ENCODE results near the gene TUBB1. TPM values are rescaled to one million over a fixed set of nuclear protein-coding genes. Genes with fewer than 3 reads are reported as not detected.

Gene TUBB1
- total RNA-seq, 1 experiment from 2014 or later = not detected

DNA sequence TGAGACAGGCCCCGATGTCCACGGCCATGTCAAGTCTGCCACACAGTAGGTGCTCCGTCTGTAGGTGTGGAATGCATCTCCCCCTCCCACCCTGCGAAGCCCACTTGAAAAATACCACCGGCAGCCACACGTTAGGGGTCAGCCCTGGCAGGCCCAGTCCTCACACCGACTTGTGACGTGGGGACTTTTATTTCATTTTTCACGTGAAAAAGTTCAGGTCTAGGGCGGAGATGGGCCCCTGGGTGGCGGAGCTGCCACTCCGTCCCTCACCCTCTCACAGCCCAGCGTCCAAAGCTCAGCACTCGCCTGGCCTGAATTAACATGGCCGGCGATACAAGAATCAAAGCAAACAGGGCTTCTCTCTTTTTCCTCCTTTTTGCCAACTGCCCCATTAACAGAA, 3.8 kb upstream of the TUBB1 start:
- Mint-ChIP-seq H3K27me3 (ENCODE audit: insufficient read depth, unreplicated experiment) (no peaks in the 10 kb centered on the region), H3K9me3 (ENCODE audit: unreplicated experiment) (no peaks in the 10 kb centered on the region), H3K4me3 (ENCODE audit: unreplicated experiment) (no peak overlapping the region), H3K4me1 (ENCODE audit: insufficient read depth, unreplicated experiment) (peaks cover 31% of the 10 kb centered on the region), H3K36me3 (ENCODE audit: insufficient read depth, unreplicated experiment) (no peaks in the 10 kb centered on the region), H3K27ac (ENCODE audit: low read depth, unreplicated experiment) (no peak overlapping the region)
- intact Hi-C loops (cut with micrococcal nuclease) = no loop called here
- ChIA-PET POLR2A (interaction anchor here (0.7 to 1.0 kb wide), 2 partner anchors 33 to 34 kb away, joined by 3 read pairs; partner anchors contain the start of gene NELFCD), CTCF (interaction anchor here (0.9 kb wide), 1 partner anchor 145 kb away, joined by 5 read pairs; no protein-coding TSS in a partner anchor)
- no TSS peak for BruUV-seq (replicated peaks)
- DNase-seq (ENCODE audit: unreplicated experiment) = no peak
- TF ChIP-seq, protein P1, sequence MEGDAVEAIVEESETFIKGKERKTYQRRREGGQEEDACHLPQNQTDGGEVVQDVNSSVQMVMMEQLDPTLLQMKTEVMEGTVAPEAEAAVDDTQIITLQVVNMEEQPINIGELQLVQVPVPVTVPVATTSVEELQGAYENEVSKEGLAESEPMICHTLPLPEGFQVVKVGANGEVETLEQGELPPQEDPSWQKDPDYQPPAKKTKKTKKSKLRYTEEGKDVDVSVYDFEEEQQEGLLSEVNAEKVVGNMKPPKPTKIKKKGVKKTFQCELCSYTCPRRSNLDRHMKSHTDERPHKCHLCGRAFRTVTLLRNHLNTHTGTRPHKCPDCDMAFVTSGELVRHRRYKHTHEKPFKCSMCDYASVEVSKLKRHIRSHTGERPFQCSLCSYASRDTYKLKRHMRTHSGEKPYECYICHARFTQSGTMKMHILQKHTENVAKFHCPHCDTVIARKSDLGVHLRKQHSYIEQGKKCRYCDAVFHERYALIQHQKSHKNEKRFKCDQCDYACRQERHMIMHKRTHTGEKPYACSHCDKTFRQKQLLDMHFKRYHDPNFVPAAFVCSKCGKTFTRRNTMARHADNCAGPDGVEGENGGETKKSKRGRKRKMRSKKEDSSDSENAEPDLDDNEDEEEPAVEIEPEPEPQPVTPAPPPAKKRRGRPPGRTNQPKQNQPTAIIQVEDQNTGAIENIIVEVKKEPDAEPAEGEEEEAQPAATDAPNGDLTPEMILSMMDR (IDR thresholded peaks at IDR 0.05; ENCODE audit: unreplicated experiment) = no peak

DNA sequence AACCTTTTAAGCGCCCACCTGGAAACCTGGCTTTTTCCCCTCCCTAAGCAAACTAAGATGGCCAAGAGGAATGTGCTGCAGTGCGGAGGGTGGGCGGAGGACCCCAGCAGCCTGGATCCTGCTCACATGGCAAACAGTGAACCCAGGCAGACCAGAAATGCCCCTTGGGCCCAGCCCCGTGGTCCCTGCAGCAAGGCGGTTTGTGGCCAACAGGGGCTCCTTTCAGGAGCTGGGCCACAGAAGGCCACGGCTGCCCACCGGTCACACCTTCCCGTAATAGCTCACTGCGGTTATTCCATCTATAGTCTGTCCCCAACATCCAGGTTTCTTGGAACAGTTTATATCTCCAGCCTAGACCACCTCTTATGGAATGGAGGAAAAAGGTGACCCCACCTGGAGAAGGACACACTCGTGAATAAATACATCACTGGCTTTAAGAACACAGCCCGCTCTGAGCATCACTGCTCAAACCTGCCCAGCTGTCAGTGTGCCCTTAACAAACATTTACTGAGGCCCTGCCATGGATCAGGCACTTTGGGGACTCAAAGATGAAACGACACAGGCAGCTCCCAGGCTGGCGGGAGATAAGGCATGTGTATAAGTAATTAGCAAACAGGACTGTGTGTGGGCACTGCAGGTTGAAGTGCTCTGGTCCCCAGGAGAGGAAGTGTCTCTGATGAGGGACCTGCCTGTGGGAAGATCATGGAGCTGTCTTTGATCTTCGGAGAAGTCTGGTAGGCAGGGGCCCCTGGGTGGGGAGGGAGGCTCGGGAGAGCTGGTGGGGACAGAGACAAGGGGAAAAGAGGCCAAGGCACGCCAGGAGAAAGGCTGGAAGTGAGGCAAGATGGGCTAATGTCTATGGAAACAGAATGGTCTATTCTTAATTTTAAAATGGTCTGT, 3.2 kb upstream of the TUBB1 start:
- intact Hi-C loops (cut with micrococcal nuclease) = no loop called here
- Mint-ChIP-seq H3K9me3 (ENCODE audit: unreplicated experiment) (no peaks in the 10 kb centered on the region), H3K36me3 (ENCODE audit: insufficient read depth, unreplicated experiment) (no peaks in the 10 kb centered on the region), H3K4me1 (ENCODE audit: insufficient read depth, unreplicated experiment) (peaks cover 31% of the 10 kb centered on the region), H3K27me3 (ENCODE audit: insufficient read depth, unreplicated experiment) (no peaks in the 10 kb centered on the region), H3K4me3 (ENCODE audit: unreplicated experiment) (no peak overlapping the region), H3K27ac (ENCODE audit: low read depth, unreplicated experiment) (peak overlapping the region; percentile 75)
- CTCF ChIA-PET = interaction anchor here (0.8 to 1.4 kb wide), 3 partner anchors 7 to 717 kb away, joined by 3 to 5 read pairs (median 3); no protein-coding TSS in a partner anchor
- BruUV-seq (replicated peaks) = no TSS peak
- no peak for DNase-seq (ENCODE audit: unreplicated experiment)
- POLR2A ChIA-PET = interaction anchor here (0.7 to 6.5 kb wide), 3 partner anchors 15 to 35 kb away, joined by 3 to 70 read pairs (median 3); partner anchors contain the start of genes ATP5F1E and NELFCD
- TF ChIP-seq, protein P1 (IDR thresholded peaks at IDR 0.05; ENCODE audit: unreplicated experiment) = no peak

DNA sequence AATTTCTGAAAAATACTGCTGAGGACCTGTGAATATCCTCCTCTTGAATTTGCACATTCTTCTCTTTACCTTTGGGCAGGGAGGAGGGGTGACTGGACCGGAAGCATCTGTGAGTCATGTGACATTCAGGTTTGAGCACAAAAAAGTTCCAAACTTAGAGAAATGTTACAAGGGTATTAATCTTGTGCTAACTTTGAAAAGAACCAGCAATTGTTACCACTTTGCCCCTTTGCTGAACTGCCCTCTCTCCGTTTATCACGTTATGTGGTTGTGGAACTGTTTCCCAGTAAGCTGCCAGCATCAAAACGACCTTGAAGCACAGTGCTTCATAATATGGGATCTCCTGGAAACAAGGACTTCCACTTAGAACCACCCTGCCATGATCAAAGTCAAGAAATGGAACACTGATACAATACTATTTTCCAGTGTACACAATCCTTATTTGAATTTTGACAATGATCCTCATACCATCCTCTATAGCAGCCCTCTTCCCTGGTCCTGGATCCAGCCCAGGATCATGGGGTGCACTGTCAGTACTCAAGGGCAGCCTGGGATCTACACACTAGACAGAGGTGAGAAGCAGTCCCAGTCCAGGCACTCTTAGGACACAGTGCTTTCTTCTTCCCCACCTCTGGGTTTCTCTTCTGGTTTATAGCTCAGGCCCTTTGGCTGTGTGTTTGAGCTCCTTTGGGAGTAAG, 2.3 kb upstream of the TUBB1 start:
- Mint-ChIP-seq H3K4me3 (ENCODE audit: unreplicated experiment) (no peak overlapping the region), H3K9me3 (ENCODE audit: unreplicated experiment) (no peaks in the 10 kb centered on the region), H3K4me1 (ENCODE audit: insufficient read depth, unreplicated experiment) (peaks cover 29% of the 10 kb centered on the region), H3K36me3 (ENCODE audit: insufficient read depth, unreplicated experiment) (peaks cover under 1% of the 10 kb centered on the region), H3K27ac (ENCODE audit: low read depth, unreplicated experiment) (peak overlapping the region; percentile 75), H3K27me3 (ENCODE audit: insufficient read depth, unreplicated experiment) (no peaks in the 10 kb centered on the region)
- POLR2A ChIA-PET = interaction anchor here (1.1 to 6.5 kb wide), 3 partner anchors 10 to 128 kb away, joined by 3 to 70 read pairs (median 4); partner anchors contain the start of gene ATP5F1E
- BruUV-seq (replicated peaks) = no TSS peak
- TF ChIP-seq, protein P1 (IDR thresholded peaks at IDR 0.05; ENCODE audit: unreplicated experiment) = no peak
- CTCF ChIA-PET = interaction anchor here (1.4 kb wide), 1 partner anchor 8 kb away, joined by 3 read pairs; no protein-coding TSS in a partner anchor
- no peak for DNase-seq (ENCODE audit: unreplicated experiment)
- intact Hi-C loops (cut with micrococcal nuclease) = no loop called here
